OCI-LY3 (cell line): ENCODE results near the gene SARS2.

Experiments
- H2AFZ ChIP-seq: fragments of 200-600, 300-600 bp; shearing (Covaris generic); 2 replicates; pipeline ENCODE4 v1.6.0; 2014; ENCODE audit warnings: antibody characterized with exemption, low read depth, low read length
- H3K27ac ChIP-seq: fragments of 200-600, 300-600 bp; sonication (generic); 2 replicates; pipeline ENCODE4 v1.5.1; 2014; ENCODE audit warnings: mild to moderate bottlenecking, low read length, moderate library complexity, mixed read lengths
- H3K27me3 ChIP-seq: fragments of 200-600, 300-600 bp; sonication (generic); 2 replicates; pipeline ENCODE4 v1.6.1; 2014; ENCODE audit warnings: low read depth, low read length, mixed read lengths
- H3K36me3 ChIP-seq: fragments of 200-600, 300-600 bp; sonication (generic); replicated peaks from 2 replicates; pipeline ENCODE3; 2014; ENCODE audit warnings: low read depth, low read length, mixed read lengths
- H3K4me1 ChIP-seq: fragments of 300-600, 200-600 bp; sonication (generic); 2 replicates; pipeline ENCODE4 v1.6.1; 2014; ENCODE audit warnings: low read length, mixed read lengths
- H3K4me2 ChIP-seq: fragments of 200-600, 300-600 bp; sonication (generic); 2 replicates; pipeline ENCODE4 v1.6.1; 2014; ENCODE audit warnings: low read length, mixed read lengths
- H3K4me3 ChIP-seq: fragments of 300-600, 200-600 bp; sonication (generic); 2 replicates; pipeline ENCODE4 v1.5.1; 2014; ENCODE audit warnings: antibody characterized with exemption, mild to moderate bottlenecking, low read length, moderate library complexity
- H3K79me2 ChIP-seq: fragments of 300-600, 200-600 bp; shearing (Covaris generic); 2 replicates; pipeline ENCODE4 v1.6.1; 2014; ENCODE audit warnings: mild to moderate bottlenecking, low read length, mixed read lengths
- H3K9ac ChIP-seq: fragments of 300-600, 200-600 bp; shearing (Covaris generic); 2 replicates; pipeline ENCODE4 v1.6.0; 2014; ENCODE audit warnings: mild to moderate bottlenecking, low read length, moderate library complexity
- H3K9me3 ChIP-seq: fragments of 200-600, 300-600 bp; shearing (Covaris generic); 2 replicates; pipeline ENCODE4 v1.6.1; 2014; ENCODE audit warnings: low read length, mixed read lengths; ENCODE audit not compliant: insufficient read depth
- H4K20me1 ChIP-seq: fragments of 200-600, 300-600 bp; sonication (generic); 2 replicates; pipeline ENCODE4 v1.6.1; 2016; ENCODE audit warnings: low read length, mixed read lengths; ENCODE audit not compliant: insufficient read depth
- EZH2phosphoT487 ChIP-seq: fragments of 200-600 bp; shearing (Covaris generic); IDR thresholded peaks from 2 replicates; pipeline ENCODE4 v1.6.1; 2018; ENCODE audit warnings: antibody characterized with exemption, mixed run types, low read depth
- TF ChIP-seq, protein P1 (sequence below): fragments of 200-600, 300-600 bp; sonication (generic); IDR thresholded peaks from 2 replicates; pipeline ENCODE4 v1.5.1; 2014; ENCODE audit warnings: antibody characterized with exemption, low read length, low read depth

Gene SARS2, protein sequence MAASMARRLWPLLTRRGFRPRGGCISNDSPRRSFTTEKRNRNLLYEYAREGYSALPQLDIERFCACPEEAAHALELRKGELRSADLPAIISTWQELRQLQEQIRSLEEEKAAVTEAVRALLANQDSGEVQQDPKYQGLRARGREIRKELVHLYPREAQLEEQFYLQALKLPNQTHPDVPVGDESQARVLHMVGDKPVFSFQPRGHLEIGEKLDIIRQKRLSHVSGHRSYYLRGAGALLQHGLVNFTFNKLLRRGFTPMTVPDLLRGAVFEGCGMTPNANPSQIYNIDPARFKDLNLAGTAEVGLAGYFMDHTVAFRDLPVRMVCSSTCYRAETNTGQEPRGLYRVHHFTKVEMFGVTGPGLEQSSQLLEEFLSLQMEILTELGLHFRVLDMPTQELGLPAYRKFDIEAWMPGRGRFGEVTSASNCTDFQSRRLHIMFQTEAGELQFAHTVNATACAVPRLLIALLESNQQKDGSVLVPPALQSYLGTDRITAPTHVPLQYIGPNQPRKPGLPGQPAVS

DNA sequence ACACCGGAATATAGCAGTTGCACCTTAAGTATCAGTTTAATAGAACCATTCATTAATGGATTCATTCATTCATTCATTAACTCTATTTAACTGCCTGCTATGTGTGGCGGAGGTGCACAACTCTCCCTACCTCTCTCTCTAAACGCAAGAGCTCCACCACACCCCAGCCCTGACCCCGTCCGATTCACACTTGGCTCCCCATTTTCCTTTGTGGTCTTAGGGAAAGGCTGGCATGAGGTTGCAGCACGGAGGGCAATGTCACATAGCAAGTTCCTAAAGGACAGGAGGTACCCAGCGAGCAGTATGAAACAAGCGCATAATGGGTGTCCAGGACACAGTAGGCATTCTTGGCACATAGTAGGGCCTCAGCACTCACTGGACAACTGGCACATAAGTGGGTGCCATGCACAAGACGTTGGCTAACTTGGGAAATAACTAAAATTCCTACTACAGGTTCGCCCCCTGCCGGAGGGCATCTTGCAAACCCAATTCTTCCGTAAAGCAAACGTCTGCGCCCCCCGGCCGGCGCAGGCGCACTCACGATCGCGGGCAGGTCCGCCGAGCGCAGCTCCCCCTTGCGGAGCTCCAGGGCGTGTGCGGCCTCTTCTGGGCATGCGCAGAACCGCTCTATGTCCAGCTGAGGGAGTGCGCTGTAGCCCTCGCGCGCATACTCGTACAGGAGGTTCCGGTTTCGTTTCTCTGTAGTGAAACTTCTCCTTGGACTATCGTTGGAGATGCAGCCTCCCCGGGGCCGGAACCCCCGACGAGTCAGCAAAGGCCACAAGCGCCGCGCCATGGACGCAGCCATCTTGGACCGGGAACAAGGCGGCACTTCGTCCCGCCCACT lies at the start of gene SARS2:
TSS of gene SARS2 (minus strand) at position 835 of the 847 bp plus-strand sequence. CDS start at position 808, 27 bp downstream.
- H3K36me3 ChIP-seq: peaks cover 36% of the 10 kb centered on the region
- H3K79me2 ChIP-seq: peaks cover 49% of the 10 kb centered on the region
- H3K4me3 ChIP-seq: peak within 1 kb of the TSS; percentile 91
- H3K4me1 ChIP-seq: peaks cover 9% of the 10 kb centered on the region
- peak within 1 kb of the TSS; percentile 85 for H2AFZ ChIP-seq
- peaks cover 8% of the 10 kb centered on the region for H3K9me3 ChIP-seq
- no peaks in the 10 kb centered on the region for H4K20me1 ChIP-seq
- no peaks in the 10 kb centered on the region for H3K27me3 ChIP-seq
- TF ChIP-seq EZH2phosphoT487: no peak
- TF ChIP-seq, protein P1, sequence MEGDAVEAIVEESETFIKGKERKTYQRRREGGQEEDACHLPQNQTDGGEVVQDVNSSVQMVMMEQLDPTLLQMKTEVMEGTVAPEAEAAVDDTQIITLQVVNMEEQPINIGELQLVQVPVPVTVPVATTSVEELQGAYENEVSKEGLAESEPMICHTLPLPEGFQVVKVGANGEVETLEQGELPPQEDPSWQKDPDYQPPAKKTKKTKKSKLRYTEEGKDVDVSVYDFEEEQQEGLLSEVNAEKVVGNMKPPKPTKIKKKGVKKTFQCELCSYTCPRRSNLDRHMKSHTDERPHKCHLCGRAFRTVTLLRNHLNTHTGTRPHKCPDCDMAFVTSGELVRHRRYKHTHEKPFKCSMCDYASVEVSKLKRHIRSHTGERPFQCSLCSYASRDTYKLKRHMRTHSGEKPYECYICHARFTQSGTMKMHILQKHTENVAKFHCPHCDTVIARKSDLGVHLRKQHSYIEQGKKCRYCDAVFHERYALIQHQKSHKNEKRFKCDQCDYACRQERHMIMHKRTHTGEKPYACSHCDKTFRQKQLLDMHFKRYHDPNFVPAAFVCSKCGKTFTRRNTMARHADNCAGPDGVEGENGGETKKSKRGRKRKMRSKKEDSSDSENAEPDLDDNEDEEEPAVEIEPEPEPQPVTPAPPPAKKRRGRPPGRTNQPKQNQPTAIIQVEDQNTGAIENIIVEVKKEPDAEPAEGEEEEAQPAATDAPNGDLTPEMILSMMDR: peak; percentile 99
- H3K9ac ChIP-seq: peak within 1 kb of the TSS; percentile 90
- peak within 1 kb of the TSS; percentile 91 for H3K4me2 ChIP-seq
- H3K27ac ChIP-seq: peak within 1 kb of the TSS; percentile 84

DNA sequence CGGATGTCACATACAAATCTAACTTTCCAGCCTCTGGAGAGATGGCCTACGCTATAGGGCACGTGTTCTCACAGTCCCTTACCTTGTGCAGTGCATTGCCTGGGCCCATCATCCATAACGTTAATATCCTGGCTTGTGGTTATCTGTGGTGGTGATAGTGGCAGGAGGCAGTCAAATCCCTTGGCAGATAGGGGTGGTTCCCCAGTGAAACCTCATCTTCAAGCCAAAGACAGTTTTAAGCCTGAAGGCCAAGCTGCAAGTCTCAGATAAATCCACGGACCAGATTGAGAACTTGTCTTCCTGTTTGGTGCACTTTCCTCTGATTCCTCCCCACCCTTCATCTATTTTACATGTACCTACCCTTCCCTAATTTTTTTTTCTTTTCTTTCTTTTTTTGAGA lies 49.2 kb upstream of the SARS2 start:
- peaks cover 7% of the 10 kb centered on the region for H3K79me2 ChIP-seq
- peaks cover 12% of the 10 kb centered on the region for H3K36me3 ChIP-seq
- H3K9me3 ChIP-seq: peaks cover 15% of the 10 kb centered on the region
- no peak overlapping the region for H3K4me3 ChIP-seq
- H3K27ac ChIP-seq: no peak overlapping the region
- H2AFZ ChIP-seq: no peak overlapping the region
- H3K9ac ChIP-seq: no peak overlapping the region
- H3K27me3 ChIP-seq: no peaks in the 10 kb centered on the region
- H4K20me1 ChIP-seq: no peaks in the 10 kb centered on the region
- H3K4me2 ChIP-seq: no peak overlapping the region
- H3K4me1 ChIP-seq: peaks cover 33% of the 10 kb centered on the region
- TF ChIP-seq, protein P1: no peak
- TF ChIP-seq EZH2phosphoT487: no peak

DNA sequence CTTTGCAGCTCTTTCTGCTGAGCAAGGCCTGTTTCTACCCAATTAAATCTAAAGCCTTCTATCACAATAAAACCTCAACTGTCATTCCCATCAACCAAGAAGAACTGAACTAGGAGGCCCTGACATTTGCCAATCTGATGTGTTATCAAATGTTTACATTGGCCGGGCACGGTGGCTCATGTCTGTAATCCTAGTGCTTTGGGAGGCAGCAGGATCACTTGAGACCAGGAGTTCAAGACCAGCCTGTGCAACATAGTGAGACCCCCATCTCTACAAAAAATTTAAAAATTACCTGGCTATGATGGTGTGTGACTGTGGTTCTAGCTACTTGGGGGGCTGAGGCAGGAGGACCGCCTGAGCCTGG lies 47.7 kb upstream of the SARS2 start:
- Histone ChIP-seq H3K9me3 (peaks cover 15% of the 10 kb centered on the region), H3K36me3 (peaks cover 13% of the 10 kb centered on the region), H3K4me2 (peak overlapping the region; percentile 90), H3K4me1 (peaks cover 36% of the 10 kb centered on the region), H4K20me1 (no peaks in the 10 kb centered on the region), H3K27ac (peak overlapping the region; percentile 97), H3K27me3 (no peaks in the 10 kb centered on the region), H3K4me3 (no peak overlapping the region; the same call in 1 of the 2 replicates), H3K79me2 (peaks cover 22% of the 10 kb centered on the region), H3K9ac (peak overlapping the region; percentile 97), H2AFZ (no peak overlapping the region)
- TF ChIP-seq, protein P1: no peak
- no peak for TF ChIP-seq EZH2phosphoT487
